Measurements from ENCODE around the gene MBP. TPM values are rescaled to one million over a fixed set of nuclear protein-coding genes. Genes with fewer than 3 reads are reported as not detected.

The MBP gene
- total RNA-seq, 1 donor from 2014 or later: 78.9 TPM

GRCh38 chr18:77113361-77114151 is 19.0 kb downstream of the MBP start:
- H3K4me3 ChIP-seq: peak overlapping the region; percentile 23
- DNase-seq: no peak
- H3K9me3 ChIP-seq: no peaks in the 10 kb centered on the region
- H3K4me1 ChIP-seq: peaks cover 60% of the 10 kb centered on the region
- H3K36me3 ChIP-seq: no peaks in the 10 kb centered on the region
- no peak for ATAC-seq
- H3K27ac ChIP-seq: peak overlapping the region; percentile 89
- no peaks in the 10 kb centered on the region for H3K27me3 ChIP-seq
- intact Hi-C loops (cut with DNase I): no loop called here
- no peak for TF ChIP-seq CTCF (IDR thresholded peaks at IDR 0.05)

GRCh38 chr18:77112747-77113092 is 19.9 kb downstream of the MBP start:
- H3K27ac ChIP-seq: no peak overlapping the region
- H3K36me3 ChIP-seq: no peaks in the 10 kb centered on the region
- H3K4me1 ChIP-seq: peaks cover 69% of the 10 kb centered on the region
- no peak for DNase-seq
- H3K27me3 ChIP-seq: no peaks in the 10 kb centered on the region
- intact Hi-C loops (cut with DNase I): no loop called here
- H3K9me3 ChIP-seq: no peaks in the 10 kb centered on the region
- H3K4me3 ChIP-seq: peak overlapping the region; percentile 23
- no peak for TF ChIP-seq CTCF (IDR thresholded peaks at IDR 0.05)
- no peak for ATAC-seq

GRCh38 chr18:77111951-77112746 is 20.4 kb downstream of the MBP start:
- Histone ChIP-seq H3K27me3 (no peaks in the 10 kb centered on the region), H3K4me1 (peaks cover 74% of the 10 kb centered on the region), H3K9me3 (no peaks in the 10 kb centered on the region), H3K4me3 (peak overlapping the region; percentile 23), H3K27ac (peak overlapping the region; percentile 71), H3K36me3 (no peaks in the 10 kb centered on the region)
- intact Hi-C loops (cut with DNase I): no loop called here
- no peak for TF ChIP-seq CTCF (IDR thresholded peaks at IDR 0.05)
- ATAC-seq (peak; percentile 4), DNase-seq (no peak)

- H3K9me3 ChIP-seq: no peaks in the 10 kb centered on the region
- DNase-seq: no peak
- TF ChIP-seq CTCF (IDR thresholded peaks at IDR 0.05): no peak
- peak overlapping the region; percentile 71 for H3K27ac ChIP-seq
- no peaks in the 10 kb centered on the region for H3K36me3 ChIP-seq
- intact Hi-C loops (cut with DNase I): no loop called here
- no peak overlapping the region for H3K4me3 ChIP-seq
- peaks cover 81% of the 10 kb centered on the region for H3K4me1 ChIP-seq
- ATAC-seq: no peak
- no peaks in the 10 kb centered on the region for H3K27me3 ChIP-seq
These were observed 21.1 kb downstream of the MBP start for GRCh38 chr18:77111449-77111848.

- peaks cover 85% of the 10 kb centered on the region for H3K4me1 ChIP-seq
- H3K9me3 ChIP-seq: no peaks in the 10 kb centered on the region
- peak overlapping the region; percentile 71 for H3K27ac ChIP-seq
- no peaks in the 10 kb centered on the region for H3K36me3 ChIP-seq
- intact Hi-C loops (cut with DNase I): no loop called here
- H3K27me3 ChIP-seq: no peaks in the 10 kb centered on the region
- DNase-seq (no peak), ATAC-seq (no peak)
- no peak overlapping the region for H3K4me3 ChIP-seq
- no peak for TF ChIP-seq CTCF (IDR thresholded peaks at IDR 0.05)
These were observed 21.6 kb downstream of the MBP start for GRCh38 chr18:77110936-77111335.
